ENCODE results near the gene LCN10. TPM values are rescaled to one million over a fixed set of nuclear protein-coding genes. Genes with fewer than 3 reads are reported as not detected.

LCN10 gene
- total RNA-seq, 4 donors from 2014 or later = 0.96 to 33.6 (median 3.3) TPM

DNA sequence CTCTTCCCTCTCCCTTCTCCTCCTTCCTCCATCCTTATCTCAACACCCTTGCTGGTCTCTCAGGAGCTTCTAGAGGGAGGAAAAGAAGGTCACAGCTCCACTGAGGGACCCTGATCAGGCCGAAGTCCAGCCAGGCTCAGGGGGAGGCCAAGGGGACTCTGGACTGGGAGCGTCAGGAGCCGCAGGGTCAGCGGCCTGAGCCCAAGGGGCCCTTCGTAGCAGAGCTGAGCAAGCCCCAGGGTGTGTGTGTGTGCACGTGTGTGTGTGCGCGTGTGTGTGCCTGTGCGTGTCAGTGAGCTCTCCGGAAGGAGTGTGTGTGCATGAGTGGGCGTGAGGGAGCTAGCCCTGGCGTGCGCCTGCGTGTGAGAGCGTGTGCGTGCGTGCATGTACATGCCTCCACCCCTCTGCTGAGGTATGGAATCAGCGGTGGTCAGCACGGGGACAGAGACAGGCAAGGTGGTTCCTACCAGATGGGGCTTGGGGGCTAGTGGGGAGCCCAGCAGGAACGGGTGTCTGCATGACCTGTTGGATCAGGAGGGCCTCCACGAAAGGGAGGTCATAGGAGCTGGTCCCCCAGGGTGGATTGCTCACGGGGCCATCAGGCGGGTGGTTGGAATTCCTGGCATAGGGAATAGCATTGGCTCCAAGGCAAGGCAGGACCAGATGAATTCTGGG is 45.5 kb downstream of the LCN10 start:
- Histone ChIP-seq H3K27me3 (peaks cover 34% of the 10 kb centered on the region), H3K36me3 (no peaks in the 10 kb centered on the region), H3K4me1 (peaks cover 30 to 64% (median 55%) of the 10 kb centered on the region in 4 donors), H3K27ac (no peak overlapping the region), H3K4me3 (no peak overlapping the region), H3K9me3 (no peaks in the 10 kb centered on the region)
- 20 to 38% methylated on average over 1 to 23 of the region's 23 CpGs for WGBS, 2 donors (ENCODE audit: low coverage in 1 of 2)
- intact Hi-C loops (cut with DNase I; ENCODE audit: low total_unique reads) (no loop called here), in situ Hi-C loops (cut with MboI; ENCODE audit: low pct_ligation_motif_present in 1 of 4, low pct_unique_long_range_greater_than_20kb in 1 of 4, low sequenced_read_pairs in 3 of 4) (no loop called here)
- no peak for DNase-seq
- TF ChIP-seq POLR2AphosphoS5 (IDR thresholded peaks at IDR 0.05) (no peak), EP300 (IDR thresholded peaks at IDR 0.05; ENCODE audit: low read depth) (no peak), POLR2A (IDR thresholded peaks at IDR 0.05) (no peak)
- TF ChIP-seq, protein P1, sequence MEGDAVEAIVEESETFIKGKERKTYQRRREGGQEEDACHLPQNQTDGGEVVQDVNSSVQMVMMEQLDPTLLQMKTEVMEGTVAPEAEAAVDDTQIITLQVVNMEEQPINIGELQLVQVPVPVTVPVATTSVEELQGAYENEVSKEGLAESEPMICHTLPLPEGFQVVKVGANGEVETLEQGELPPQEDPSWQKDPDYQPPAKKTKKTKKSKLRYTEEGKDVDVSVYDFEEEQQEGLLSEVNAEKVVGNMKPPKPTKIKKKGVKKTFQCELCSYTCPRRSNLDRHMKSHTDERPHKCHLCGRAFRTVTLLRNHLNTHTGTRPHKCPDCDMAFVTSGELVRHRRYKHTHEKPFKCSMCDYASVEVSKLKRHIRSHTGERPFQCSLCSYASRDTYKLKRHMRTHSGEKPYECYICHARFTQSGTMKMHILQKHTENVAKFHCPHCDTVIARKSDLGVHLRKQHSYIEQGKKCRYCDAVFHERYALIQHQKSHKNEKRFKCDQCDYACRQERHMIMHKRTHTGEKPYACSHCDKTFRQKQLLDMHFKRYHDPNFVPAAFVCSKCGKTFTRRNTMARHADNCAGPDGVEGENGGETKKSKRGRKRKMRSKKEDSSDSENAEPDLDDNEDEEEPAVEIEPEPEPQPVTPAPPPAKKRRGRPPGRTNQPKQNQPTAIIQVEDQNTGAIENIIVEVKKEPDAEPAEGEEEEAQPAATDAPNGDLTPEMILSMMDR (IDR thresholded peaks at IDR 0.05) = no peak

GRCh38 chr9:136696502-136696901 is 46.2 kb downstream of the LCN10 start:
- DNase-seq = no peak
- intact Hi-C loops (cut with DNase I; ENCODE audit: low total_unique reads) (no loop called here), in situ Hi-C loops (cut with MboI; ENCODE audit: low pct_ligation_motif_present in 1 of 4, low pct_unique_long_range_greater_than_20kb in 1 of 4, low sequenced_read_pairs in 3 of 4) (no loop called here)
- H3K27me3 ChIP-seq = peaks cover 29% of the 10 kb centered on the region
- H3K4me1 ChIP-seq = peaks cover 31 to 66% (median 63%) of the 10 kb centered on the region in 4 donors
- no peaks in the 10 kb centered on the region for H3K36me3 ChIP-seq
- TF ChIP-seq EP300 (IDR thresholded peaks at IDR 0.05; ENCODE audit: low read depth) = no peak
- no peak for TF ChIP-seq POLR2A (IDR thresholded peaks at IDR 0.05)
- TF ChIP-seq POLR2AphosphoS5 (IDR thresholded peaks at IDR 0.05) = no peak
- TF ChIP-seq, protein P1 (IDR thresholded peaks at IDR 0.05) = no peak
- H3K9me3 ChIP-seq = no peaks in the 10 kb centered on the region
- peak overlapping the region in 2 of 4 donors; percentile 83 to 85 for H3K27ac ChIP-seq
- 76% methylated on average over 9 of the region's 9 CpGs; no CpG with 5 or more reads in 1 of the 2 donors for WGBS, 2 donors (ENCODE audit: low coverage in 1 of 2)
- no peak overlapping the region for H3K4me3 ChIP-seq

- Histone ChIP-seq H3K36me3 (no peaks in the 10 kb centered on the region), H3K4me1 (peaks cover 34 to 68% (median 64%) of the 10 kb centered on the region in 4 donors), H3K9me3 (no peaks in the 10 kb centered on the region), H3K4me3 (no peak overlapping the region), H3K27me3 (peaks cover 24% of the 10 kb centered on the region), H3K27ac (peak overlapping the region; percentile 70 to 85 (median 78))
- in situ Hi-C loops (cut with MboI; ENCODE audit: low pct_ligation_motif_present in 1 of 4, low pct_unique_long_range_greater_than_20kb in 1 of 4, low sequenced_read_pairs in 3 of 4) (no loop called here), intact Hi-C loops (cut with DNase I; ENCODE audit: low total_unique reads) (no loop called here)
- WGBS, 2 donors (ENCODE audit: low coverage in 1 of 2) = 62% methylated on average over 18 of the region's 23 CpGs; no CpG with 5 or more reads in 1 of the 2 donors
- TF ChIP-seq, protein P1 (IDR thresholded peaks at IDR 0.05) = no peak
- DNase-seq = peak; percentile 42
Measured at GRCh38 chr9:136695955-136696354, 46.8 kb downstream of the LCN10 start.

DNA sequence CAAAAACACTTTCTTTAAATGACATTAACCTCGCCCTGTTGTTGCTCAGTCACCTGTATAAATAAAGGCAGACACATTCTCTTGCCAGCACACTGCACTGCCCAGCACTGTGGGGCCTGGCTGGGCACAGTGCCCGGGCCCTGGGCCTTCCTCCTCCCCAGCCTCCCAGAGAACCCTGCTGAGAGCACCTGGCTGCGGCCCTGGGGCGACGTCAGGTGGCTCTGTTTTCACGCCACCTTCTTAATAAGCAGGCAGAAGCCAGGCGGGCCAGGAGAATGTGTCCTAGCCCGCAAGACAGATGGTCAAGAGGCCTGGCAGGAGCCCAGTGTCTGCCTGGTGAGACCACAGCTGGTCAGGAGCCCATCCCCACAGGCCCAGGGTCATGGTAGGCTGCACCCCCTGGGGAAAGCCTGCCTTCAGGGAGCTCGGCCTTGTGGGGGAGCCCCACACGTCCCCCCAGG is 47.3 kb downstream of the LCN10 start:
- intact Hi-C loops (cut with DNase I; ENCODE audit: low total_unique reads) = no loop called here
- in situ Hi-C loops (cut with MboI; ENCODE audit: low pct_ligation_motif_present in 1 of 4, low pct_unique_long_range_greater_than_20kb in 1 of 4, low sequenced_read_pairs in 3 of 4) = no loop called here
- Histone ChIP-seq H3K4me3 (no peak overlapping the region), H3K27me3 (peaks cover 19% of the 10 kb centered on the region), H3K9me3 (no peaks in the 10 kb centered on the region), H3K27ac (peak overlapping the region; percentile 70 to 85 (median 78)), H3K4me1 (peaks cover 39 to 70% (median 64%) of the 10 kb centered on the region in 4 donors), H3K36me3 (no peaks in the 10 kb centered on the region)
- DNase-seq = peak; percentile 81
- TF ChIP-seq POLR2AphosphoS5 (IDR thresholded peaks at IDR 0.05) (peak in 2 of 3 donors; percentile 35 to 39), EP300 (IDR thresholded peaks at IDR 0.05; ENCODE audit: low read depth) (no peak)
- WGBS, 2 donors (ENCODE audit: low coverage in 1 of 2) = 48% methylated on average over 10 of the region's 10 CpGs; no CpG with 5 or more reads in 1 of the 2 donors

Data from transverse colon (tissue), 4 donors.